Measurements from ENCODE around the gene FBXL7.

FBXL7 gene

GRCh38 chr5:15496886-15497285, 3.1 kb upstream of the FBXL7 start:
- TF ChIP-seq CTCF (conservative IDR thresholded peaks at IDR 0.05; ENCODE audit: low read depth): no peak
- H3K27ac ChIP-seq: no peak overlapping the region
- DNase-seq (ENCODE audit: low spot score): no peak
- ChIA-PET POLR2A (ENCODE audit: low non-redundant PET) (no interaction called here), CTCF (interaction anchor here (0.7 kb wide), 1 partner anchor 1768 kb away, joined by 6 read pairs; no protein-coding TSS in a partner anchor)

DNA sequence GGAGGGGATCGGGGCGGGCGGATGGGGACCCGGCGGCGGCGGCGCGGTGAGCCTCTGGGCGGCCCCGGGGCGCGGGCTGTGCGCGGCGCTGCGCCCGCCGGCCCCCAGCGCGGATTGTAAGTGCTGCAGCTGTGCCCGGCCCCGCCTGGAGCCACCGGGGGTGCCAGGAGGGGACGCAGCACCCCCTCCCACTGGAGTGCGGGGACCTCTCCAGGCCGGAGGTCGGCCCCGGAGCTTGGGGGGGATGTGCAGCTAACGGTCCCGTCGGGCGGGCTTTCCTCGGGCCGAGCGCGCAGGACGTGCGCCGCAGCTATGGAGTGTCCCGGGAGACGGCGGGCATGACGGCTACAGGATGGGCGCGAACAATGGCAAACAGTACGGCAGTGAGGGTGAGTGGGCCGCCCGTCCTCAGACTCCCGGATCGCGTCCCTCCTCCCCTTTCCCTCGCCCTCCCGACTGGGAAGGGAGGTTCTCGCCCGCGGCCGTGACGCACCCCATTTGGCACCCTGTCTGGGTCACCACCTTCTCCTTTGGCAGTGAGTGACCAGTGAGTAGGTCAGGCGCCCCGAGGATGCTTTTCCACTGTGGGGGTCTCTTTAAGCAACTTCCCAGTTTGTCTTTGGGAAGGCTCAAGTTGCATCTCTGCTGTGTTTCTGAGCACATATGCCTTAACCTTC, 483 bp downstream of the FBXL7 start:
- TF ChIP-seq CTCF (conservative IDR thresholded peaks at IDR 0.05; ENCODE audit: low read depth): no peak
- POLR2A ChIA-PET (ENCODE audit: low non-redundant PET): no interaction called here
- no peak overlapping the region for H3K27ac ChIP-seq
- CTCF ChIA-PET: no interaction called here
- no peak for DNase-seq (ENCODE audit: low spot score)

- no peak for DNase-seq (ENCODE audit: low spot score)
- no peak for TF ChIP-seq CTCF (conservative IDR thresholded peaks at IDR 0.05; ENCODE audit: low read depth)
- no peak overlapping the region for H3K27ac ChIP-seq
- CTCF ChIA-PET: no interaction called here
- POLR2A ChIA-PET (ENCODE audit: low non-redundant PET): no interaction called here
Observed at GRCh38 chr5:15501091-15501791, 1.3 kb downstream of the FBXL7 start.

DNA sequence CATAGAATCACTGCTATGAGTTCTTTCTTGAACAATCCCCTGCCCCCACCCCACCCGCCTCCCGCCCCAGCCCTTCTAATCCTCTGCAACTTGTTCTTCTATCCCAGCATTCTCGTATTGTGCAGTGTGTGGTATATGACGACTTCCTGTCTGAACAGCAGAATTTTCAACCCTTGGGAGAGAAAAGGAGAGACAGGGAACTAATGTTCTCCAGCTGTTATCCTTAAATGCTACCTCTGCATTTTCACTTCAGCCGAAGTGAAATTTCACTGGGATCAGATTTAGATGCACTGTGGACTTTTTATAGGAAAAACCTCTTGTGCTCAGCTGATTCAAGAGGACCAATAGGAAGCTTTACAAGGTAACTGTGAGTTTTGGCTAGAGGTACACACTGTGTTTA, 2.2 kb downstream of the FBXL7 start:
- POLR2A ChIA-PET (ENCODE audit: low non-redundant PET): no interaction called here
- no peak for DNase-seq (ENCODE audit: low spot score)

GRCh38 chr5:15506146-15506545, 6.2 kb downstream of the FBXL7 start:
- DNase-seq (ENCODE audit: low spot score): no peak
- TF ChIP-seq CTCF (conservative IDR thresholded peaks at IDR 0.05; ENCODE audit: low read depth): no peak
- no peak overlapping the region for H3K27ac ChIP-seq
- ChIA-PET CTCF (no interaction called here), POLR2A (ENCODE audit: low non-redundant PET) (no interaction called here)

More for the DNA sequence above, 2.2 kb downstream of the FBXL7 start:
- H3K27ac ChIP-seq: no peak overlapping the region
- TF ChIP-seq CTCF (conservative IDR thresholded peaks at IDR 0.05; ENCODE audit: low read depth): no peak
- CTCF ChIA-PET: no interaction called here

- DNase-seq (ENCODE audit: low spot score): no peak
- H3K27ac ChIP-seq: no peak overlapping the region
- CTCF ChIA-PET: no interaction called here
- POLR2A ChIA-PET (ENCODE audit: low non-redundant PET): no interaction called here
- no peak for TF ChIP-seq CTCF (conservative IDR thresholded peaks at IDR 0.05; ENCODE audit: low read depth)
Observed at GRCh38 chr5:15506897-15507296, 6.9 kb downstream of the FBXL7 start.
